GOT3 (cell line): ENCODE data around the gene TOX2.

ENCODE experiments used
- DNase-seq: peaks from one replicate; lab custom pipeline; 2025; ENCODE audit warnings: mixed read lengths; lab: John Stamatoyannopoulos, UW

The TOX2 gene

GRCh38 chr20:44104798-44105517 is 190.3 kb downstream of the TOX2 start:
- no peak for DNase-seq

DNA sequence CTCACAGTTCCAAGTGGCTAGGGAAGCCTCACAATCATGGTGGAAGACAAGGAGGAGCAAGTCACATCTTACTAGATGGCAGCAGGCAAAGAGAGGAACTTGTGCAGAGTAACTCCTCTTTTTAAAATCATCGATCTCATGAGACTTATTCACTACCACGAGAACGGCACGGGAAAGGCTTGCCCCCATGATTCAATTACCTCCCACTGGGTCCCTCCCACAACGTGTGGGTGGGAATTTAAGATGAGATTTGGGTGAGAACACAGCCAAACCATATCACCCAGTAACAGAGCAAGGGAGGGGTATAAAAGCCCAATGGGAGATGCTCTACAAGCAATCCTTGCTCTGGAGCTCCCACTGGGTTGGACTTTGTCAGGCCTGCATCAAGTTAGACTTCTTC is 192.0 kb downstream of the TOX2 start:
- DNase-seq: no peak

DNA sequence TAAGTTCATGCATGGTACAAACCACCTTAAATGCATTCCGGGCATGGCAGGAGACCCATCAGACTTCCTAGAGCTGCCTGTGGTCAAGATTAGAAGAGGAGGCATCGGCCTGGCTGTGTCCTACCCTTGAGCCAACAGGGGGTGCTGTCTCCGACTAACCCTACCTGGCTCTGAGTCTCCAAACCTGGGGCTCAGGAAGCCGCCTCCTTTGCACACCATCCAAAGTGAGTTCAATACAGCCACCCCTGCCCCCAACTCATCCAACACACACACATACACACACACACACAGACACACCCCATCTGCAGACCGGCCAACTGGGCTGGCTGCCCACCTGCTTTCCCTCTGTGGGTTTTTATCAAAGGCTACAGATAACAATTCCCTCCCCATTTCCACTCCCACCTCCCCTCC is 195.3 kb downstream of the TOX2 start:
- no peak for DNase-seq

- no peak for DNase-seq
Measured at GRCh38 chr20:44110816-44111568, 196.3 kb downstream of the TOX2 start.

DNA sequence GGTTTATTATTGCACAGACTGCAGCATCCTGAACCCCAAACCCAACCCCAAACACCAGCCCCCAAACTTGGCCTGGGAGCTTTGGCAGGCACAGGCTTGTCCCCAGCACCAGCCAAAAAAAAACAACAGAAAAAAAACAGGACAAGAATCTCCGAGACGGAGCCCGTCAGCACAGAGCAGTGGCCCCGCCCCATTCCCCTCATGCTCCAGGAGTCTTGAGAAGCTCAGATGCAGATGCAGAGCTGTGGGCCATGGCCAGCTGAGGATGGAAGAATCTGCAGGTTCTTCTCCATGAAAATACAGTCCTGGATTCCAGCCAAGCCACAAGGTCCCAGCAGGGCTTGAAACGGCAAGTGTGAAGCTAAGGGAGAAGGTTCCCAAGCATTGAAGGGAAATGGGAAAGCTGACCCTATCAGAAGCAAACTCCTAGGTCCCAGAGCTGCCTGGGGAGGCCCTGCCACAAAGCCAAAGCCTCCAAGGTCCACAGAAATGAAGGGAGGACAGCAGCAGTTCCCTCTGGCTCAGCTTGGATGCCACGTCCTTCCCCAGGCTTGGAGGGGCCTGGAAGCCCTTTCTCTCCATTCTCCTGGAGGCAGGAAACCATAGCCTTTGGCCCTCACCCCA is 197.2 kb downstream of the TOX2 start:
- no peak for DNase-seq

DNA sequence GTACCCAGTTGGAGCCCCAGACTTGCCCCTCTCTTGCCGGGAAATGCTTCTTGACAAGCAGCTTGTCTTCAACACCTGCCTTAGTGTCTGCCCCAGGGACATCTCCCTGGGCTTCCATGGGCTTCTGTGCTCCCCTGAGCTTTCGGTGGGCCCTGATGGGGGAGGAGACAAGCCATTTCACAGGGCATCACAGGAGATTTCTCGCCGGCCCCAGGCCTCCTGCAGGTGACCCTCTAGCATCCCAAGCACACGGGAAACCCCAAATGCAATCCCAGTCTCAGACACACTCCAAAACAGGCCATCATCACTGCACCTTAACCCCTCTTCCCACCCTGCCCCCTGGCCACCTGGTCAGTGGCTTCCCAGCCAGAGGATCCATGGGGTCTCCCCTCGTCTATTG is 197.8 kb downstream of the TOX2 start:
- no peak for DNase-seq

DNA sequence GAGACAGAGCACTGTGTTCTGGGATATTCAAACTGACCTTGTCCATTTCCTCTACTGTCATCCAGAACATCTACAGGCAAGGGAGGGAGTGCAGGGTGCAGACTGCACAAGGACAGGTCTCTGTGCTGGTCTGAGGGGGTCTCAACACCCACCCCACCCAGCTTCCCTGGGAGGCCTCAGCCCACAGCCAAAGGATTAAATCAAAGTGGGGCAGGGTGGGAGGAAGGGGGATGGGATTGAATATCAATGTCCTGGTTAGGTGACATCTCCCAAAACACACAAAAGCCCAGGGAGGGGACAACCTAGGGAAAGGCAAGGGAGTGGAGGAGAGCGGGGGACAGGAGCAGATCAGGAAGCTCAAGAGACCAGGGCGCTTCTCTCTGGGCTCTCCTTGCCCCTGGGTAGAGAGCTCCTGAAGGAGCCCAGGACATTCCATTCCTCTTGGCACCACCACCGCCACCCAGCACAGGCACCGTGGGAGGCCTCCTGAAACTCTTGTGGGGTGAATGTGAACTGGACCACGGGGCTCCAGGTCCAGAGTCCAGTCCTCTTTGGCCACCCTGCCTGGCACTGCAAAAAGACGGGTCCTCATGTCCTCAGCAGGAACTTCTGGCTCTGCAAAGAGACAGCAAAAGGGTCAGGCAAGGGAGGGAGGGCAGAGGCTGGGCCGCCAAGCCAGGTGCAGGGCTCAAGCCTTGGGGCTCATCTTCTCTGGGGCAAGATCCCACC is 198.4 kb downstream of the TOX2 start:
- no peak for DNase-seq

DNA sequence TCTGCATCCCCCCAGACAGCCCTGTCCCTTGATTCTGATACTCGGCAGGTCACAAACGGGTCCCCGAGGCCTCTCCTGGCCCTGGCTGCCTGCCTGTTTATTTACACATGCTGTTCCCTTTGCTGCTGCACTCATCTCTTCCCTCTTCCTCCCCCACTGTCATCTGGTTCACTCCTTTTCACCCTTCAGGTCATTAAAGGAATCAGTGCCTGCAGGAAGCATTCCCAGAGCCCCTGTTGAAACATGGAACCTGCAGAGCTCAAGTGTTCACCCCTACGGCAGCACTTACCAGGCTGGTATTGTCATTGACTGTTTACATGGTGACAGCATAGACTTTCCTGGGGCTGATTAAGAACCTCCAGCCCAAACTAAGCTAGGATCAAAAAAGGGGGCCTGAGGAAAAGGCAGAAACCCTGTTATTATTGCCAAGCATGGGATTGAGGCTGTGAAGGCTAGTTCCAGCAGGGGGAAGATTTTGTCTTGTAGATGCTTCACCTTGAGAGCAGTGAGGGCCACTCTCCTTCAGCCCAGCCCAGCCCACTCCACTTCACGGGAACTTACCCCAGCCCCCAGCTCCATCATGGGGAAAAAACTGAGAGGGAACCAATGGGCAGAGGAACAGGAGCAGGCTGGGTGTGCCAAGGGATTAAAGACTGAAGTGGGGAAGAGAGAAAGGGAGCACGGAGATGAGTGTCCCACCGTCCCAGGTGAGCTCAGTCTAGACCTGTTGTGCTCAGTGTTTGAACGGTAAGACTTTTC is 199.1 kb downstream of the TOX2 start:
- no peak for DNase-seq

DNA sequence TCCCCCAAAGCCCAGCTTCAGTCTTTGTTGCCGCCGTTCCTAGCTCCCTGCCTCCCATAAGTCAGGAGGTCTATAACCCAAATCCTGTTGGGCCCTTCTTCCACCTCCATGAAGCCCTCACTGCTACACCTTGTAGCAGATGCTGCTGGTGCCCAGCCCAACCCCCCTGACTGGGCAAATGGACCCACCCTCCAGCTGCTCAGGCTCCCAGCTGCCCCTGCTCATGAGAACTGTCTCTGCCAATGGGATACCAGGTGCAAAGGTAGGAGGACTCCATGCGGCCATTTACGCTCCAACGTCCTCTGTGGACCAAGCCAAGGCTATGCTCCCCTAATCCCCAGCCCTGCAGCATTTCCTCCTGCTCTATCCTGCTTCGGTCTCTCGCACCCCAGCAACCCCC is 200.5 kb downstream of the TOX2 start:
- DNase-seq: no peak

DNA sequence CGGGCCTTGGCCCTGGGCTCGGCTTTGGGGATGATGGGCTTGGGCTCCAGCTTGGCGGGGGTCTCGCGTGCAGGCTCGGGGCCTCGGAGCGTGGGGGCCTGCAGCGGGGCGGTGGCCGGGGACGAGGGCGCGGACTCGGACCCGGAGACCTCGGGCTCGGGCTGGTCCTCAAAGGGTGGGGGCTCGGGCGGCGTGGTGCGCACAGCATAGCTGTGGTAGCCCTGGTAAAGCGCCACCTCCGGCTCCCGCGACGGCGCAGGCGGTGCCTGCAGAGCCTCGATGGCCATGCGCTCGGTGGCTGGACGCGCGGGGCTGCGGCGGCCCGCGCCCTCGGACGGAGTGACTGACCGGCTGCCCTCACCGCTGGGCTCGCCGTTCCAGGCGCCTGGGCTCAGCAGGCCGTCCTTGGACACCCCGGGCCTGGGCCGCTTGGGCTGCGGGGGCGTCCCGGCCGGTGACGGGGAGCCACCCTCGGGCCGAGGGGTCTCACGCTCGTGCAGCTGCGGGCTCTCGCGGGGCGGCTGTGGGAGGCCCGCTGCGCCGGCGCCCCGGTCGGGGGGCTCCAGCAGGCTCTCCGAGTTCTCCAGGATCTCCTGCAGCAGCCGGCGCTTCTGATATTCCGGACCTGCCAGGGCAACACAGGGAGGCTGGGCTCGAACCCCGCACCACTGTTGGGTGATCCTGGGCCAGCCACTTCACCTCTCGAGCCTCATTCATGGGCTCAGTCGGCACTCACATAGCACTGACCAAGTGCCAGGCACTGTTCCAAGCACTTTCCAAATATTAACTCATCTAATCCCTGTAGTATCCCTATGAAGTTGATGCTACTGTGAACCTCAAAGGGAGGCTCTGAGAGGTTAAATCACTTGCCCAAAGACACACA is 201.4 kb downstream of the TOX2 start:
- DNase-seq: no peak

- DNase-seq: no peak
Measured at GRCh38 chr20:44117296-44118184, 202.9 kb downstream of the TOX2 start.

DNA sequence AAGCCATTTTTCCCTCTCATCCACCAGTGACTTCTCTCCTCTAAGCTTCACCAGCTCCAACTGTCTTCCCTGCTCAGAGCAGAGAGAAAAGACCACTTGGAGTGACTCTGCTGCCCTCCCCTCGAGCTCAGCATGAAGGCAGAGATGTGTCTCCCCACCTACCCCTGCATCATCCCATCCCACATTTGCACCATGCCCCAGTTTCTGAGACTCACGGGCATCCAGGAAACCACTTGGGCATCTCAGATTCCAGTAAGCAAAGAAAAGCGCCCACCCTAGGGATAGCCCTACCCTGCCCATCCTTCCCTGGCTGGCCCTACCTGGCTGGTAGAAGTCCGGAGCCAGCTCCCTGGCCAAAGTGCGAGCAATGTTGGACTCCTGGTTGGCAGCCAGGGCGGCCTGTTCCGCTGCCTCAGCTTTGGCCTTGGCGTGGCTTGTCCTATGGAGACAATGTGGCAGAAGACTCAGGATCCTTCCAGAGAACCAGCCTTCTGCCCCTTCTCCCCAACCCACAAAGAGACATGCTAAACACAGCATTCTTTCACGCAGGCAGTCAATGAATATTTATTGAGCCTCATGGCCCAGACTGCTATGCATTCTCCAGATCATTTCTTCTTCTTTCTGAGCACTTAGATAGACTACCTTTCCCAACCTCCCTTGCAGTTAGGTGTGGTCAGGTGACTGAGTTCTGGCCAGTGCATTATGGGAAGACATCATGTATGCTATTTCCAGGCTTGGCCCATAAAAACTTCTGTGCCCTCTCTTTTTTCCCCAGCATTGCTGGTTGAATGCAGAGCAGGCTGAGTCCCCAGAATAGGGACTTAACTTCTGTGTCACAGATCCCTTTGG is 203.8 kb downstream of the TOX2 start:
- DNase-seq: no peak
